ENCODE data around the gene CD200.

Gene CD200

GRCh38 chr3:112333002-112333380 is at the start of gene CD200:
CD200 (plus strand) TSS chr3:112333156; CDS start chr3:112333213, 57 bp downstream.
- FAIRE-seq (peak; percentile 66), DNase-seq (ENCODE audit: low spot score) (peak; percentile 62)

DNA sequence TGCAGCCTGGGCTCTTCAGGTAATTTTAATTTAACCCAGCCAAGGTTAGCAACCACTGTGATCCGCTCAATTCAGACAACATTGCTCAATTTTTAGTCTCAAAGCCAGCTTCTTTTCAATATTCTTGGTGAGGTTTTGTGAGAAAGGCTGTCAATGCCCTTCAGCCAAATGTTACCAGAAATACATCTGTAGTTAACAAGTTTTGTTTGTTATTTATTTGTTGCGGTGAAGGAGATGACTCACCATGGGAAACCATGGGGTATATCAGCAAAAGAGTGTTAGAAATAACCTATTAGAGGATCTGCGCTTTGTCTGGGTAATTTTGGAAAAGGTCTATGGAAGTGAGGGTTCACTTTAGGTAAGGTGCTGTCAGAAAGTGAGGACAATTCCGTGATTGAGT is 43.9 kb upstream of the CD200 start:
- DNase-seq (ENCODE audit: low spot score) (no peak), FAIRE-seq (no peak)

GRCh38 chr3:112293368-112294321 is 39.3 kb upstream of the CD200 start, which contains the start of gene SLC9C1:
SLC9C1 (minus strand) TSS chr3:112294216; CDS start chr3:112286791, 7,425 bp downstream.
- FAIRE-seq: peak; percentile 91
- peak; percentile 54 for DNase-seq (ENCODE audit: low spot score)

DNA sequence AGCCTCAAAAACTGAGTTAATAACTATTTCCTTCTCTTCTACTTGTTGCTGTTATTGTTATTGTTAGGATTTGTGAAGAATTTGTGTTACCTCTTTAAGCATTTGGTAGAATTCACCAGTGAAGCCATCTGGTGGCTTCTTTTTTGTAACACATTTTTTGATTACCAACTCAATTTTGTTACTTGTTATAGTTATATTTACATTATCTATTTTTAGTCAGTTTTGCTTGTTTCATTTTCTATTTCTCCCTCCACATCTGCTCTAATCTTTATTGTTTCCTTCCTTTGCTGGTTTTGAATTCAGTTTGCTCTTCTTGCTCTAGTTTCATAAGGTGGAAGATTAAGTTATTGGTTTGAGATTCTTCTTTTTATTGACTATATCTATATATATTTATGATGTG is 35.2 kb upstream of the CD200 start:
- DNase-seq (ENCODE audit: low spot score) (no peak), FAIRE-seq (no peak)

GRCh38 chr3:112298781-112299180 is 34.2 kb upstream of the CD200 start:
- FAIRE-seq: no peak

GRCh38 chr3:112302150-112302830 is 30.7 kb upstream of the CD200 start:
- DNase-seq (ENCODE audit: low spot score) (no peak), FAIRE-seq (no peak)

More at GRCh38 chr3:112298781-112299180, 34.2 kb upstream of the CD200 start:
- no peak for DNase-seq (ENCODE audit: low spot score)

DNA sequence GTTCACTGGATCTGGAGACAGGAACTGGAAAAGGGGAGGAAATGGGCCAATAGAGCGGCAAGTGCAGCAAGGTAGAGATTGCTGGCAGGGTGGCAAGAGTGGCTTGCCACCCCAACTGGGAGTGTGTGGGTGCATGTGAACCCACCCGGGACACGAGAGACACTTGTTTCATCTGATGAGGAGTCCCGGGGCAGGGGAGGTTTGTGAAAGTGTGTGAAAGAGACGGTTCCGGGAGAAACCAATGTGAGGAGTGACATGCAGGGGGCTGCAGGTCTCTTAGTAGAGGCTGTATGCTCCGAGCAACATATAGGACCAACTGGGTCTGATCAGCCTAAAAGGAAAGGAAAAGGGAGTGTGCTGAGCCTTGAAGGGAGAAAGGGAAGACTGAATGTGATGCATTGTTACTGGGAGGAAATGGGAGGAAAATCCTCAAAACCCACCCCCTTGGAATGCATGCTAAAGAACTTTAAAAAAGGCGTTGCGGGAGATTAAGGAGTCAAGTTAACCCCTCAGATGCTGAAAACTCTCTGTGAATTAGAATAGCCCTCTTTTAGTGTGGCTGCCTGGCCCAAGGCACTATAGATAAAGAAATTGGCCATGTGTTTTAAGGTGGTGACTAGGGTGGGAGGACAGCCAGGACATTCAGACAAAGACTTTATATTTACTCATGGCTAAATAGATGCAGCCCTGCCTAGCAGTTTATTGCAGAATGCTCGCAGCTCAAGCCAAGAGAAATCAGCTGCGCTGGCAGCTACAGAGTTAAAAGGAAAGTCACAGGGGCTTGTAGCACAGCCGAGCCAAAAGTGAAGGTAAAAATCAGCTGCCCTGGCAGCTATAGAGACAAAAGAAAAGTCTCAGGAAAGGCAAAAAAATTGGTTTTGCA is 29.8 kb upstream of the CD200 start:
- DNase-seq (ENCODE audit: low spot score) (no peak), FAIRE-seq (no peak)

DNA sequence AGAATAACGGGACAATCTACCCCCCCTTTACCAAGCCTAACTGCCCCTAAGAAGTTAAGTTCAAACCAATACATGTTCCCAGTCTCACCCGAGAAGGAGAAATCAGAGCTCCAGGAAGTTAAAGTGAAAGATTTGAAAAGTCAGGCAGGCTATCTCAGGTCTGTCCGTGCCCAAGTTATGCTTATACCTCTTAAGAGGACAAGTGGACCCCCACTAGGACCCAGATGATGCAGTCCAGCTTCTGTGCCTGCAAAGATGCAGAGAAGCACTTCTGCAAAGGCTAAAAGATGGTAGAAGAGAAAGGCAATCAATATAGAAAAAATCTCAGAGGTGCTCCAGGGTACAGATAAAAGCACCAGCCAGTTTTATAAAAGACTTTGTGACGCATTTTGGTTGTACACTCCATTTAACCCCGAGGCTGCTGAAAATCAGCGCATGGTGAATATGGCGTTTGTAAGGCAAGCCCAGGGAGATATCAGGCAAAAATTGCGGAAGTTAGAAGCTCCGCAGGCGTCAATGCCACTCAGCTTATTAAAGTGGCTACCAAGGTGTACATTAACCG is 29.1 kb upstream of the CD200 start:
- FAIRE-seq: no peak
- DNase-seq (ENCODE audit: low spot score): no peak

DNA sequence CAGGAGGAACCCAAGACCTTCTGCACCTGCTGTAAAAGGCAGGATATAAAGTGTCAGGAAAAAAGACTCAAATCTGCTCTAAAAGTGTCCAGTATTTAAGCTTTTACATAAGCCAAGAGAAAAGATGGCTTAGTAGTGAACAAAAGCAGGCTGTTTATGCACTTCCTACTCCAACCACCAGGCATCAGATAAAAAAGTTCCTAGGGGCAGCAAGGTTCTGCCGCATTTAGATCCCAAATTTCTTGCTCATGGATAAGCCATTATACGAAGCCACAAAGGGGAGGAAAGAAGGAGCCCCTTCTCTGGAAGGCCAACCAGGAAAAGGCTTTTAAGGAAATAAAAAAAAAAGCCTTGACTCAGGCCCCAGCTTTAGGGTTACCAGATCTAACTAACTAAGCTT is 28.3 kb upstream of the CD200 start:
- no peak for FAIRE-seq
- no peak for DNase-seq (ENCODE audit: low spot score)

GRCh38 chr3:112306825-112307224 is 26.1 kb upstream of the CD200 start:
- DNase-seq (ENCODE audit: low spot score) (no peak), FAIRE-seq (no peak)

- no peak for DNase-seq (ENCODE audit: low spot score)
- FAIRE-seq: no peak
Observed at GRCh38 chr3:112307557-112307956, 25.4 kb upstream of the CD200 start.

DNA sequence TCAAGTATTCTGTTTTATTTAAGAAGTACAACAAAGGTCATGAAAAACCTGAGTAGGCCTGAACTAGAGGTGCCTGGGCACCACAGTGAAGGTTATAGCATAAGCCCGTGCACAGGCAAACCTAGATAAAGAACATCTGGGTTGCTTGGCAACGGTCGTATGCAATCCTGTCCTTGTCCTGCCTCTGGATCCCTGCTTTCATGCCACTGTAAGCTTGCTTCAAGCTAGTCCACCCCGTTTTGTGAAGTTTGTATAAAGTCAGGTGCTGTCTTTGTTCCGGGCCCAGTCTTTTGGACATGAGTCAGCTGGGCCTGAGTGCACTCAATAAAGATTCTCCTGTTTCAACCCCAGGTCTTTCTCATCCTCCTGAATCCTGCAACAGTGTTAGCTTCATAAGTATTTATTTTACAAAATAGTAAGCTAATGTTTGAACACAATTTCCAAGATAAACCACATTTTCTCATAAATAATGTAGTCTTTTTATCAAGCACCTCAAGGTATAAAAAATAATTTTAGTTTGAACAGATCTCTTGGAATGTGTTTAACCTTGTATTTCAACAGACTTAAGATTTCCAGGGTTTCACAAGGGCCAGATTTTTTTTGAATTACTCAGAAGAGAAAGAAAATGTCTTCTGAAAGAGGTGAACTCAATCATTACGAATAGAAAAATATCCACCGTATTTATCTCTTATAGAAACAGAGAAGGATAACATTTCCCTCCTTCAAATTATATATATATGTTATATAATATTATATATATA is 24.6 kb upstream of the CD200 start:
- no peak for FAIRE-seq
- no peak for DNase-seq (ENCODE audit: low spot score)

- DNase-seq (ENCODE audit: low spot score) (no peak), FAIRE-seq (peak; percentile 23)
Observed at GRCh38 chr3:112314649-112315048, 18.3 kb upstream of the CD200 start.

- FAIRE-seq (no peak), DNase-seq (ENCODE audit: low spot score) (no peak)
Observed at GRCh38 chr3:112315791-112316190, 17.2 kb upstream of the CD200 start.

DNA sequence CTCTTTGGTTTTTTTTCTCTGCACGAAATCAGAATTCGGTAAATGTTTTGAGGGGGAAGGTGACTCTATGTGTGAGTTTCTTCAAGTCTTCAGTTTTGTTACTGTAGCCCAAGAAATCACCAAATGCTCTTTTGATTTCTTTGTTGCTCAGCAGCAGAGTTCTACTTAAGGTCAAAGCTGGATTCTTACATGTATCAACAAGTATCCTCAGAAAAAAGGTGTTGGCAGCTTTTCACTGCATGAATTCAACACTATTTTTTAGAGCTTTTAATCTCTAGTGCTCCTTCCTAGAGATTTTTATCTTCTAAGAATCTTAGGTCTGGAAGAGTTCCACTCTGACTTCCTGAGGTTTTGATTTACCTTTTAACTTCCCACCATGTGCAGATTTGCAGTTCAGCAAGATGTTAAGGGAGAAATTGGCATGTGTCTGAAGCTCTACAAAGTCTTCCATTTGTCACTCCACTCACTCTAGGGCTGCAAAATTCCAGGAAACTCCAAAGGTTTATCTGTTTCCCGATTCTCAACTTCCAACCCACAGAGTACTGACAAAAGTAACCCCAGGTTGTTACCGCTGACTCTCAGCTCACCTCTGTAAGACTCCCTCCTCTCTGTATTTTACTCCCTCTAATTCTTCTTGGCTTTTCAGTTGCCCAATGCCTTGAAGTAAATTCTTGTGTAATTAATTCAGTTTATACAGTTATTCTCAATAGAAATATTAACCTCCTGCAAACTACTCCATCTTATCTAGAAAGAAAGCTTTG is 13.3 kb upstream of the CD200 start:
- FAIRE-seq: no peak
- no peak for DNase-seq (ENCODE audit: low spot score)

GRCh38 chr3:112320691-112321090 is 12.3 kb upstream of the CD200 start:
- no peak for FAIRE-seq
- DNase-seq (ENCODE audit: low spot score): no peak

DNA sequence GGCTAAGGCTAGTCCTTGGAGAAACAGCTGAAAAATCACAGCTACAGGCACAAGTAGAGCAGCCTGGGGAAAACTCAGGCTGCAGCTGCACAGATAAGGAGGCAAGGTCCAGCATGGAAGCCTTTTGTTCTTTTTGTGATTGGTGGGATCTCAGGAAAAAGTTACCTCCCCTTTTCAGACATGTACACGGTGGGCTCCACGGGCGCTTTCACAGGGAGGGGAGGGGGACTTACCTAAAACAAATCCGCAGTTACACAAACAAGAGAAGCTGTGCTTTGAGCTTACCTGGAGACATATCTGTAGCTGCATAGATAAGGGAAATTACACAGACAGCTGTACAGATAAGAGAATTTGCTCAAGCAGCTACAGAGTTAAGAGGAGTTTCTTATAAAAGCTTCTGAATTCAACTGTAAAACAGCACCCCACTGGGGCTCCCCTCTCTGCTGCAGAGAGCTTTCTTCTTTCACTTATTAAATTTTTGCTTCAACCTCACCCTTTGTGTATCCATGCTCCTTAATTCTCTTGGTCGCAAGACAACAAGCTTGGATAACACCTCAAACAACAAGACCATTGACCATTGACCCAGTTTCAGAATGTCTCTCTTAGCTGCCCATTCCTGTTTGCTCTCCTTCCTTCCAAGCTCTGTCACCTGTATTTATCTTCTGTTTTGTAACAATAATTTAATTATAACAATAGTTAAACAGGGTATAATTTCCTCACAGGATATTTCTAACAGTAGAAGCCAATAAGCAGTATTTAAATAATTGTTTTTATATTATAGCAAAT is 10.9 kb upstream of the CD200 start:
- FAIRE-seq (no peak), DNase-seq (ENCODE audit: low spot score) (no peak)

DNA sequence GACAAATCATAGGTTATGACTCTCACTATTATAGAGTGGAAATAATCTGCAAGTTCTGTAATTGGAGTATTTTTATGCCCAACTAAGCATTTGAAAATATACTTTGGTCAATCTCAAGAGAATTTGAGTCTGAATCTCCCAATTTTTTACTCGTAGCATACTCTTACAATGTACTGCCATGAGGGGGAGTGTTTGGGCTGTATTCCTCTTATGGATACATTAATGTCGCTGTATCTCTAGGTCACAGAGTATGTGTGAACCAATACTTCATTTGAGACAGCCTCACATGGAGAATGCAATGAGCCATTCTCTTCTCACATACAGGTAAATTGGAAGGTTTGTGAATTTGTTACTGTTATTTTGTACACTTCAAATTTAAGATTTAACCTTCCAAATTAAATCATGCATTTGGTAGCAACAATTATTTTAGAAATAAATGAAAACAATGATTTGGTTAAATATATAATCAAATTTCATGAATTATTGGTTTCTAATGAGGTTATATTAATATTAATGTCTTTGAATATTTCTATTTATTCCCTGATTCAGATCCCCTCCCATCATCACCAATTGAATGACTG is 5.5 kb upstream of the CD200 start:
- DNase-seq (ENCODE audit: low spot score): peak; percentile 49
- peak; percentile 37 for FAIRE-seq
